Stimulated activated naive B cell treated with anti-CD40 and anti-IgM and Interleukin-4, amounts not matched to agents 10 μg/mL and 1 μg/mL and 100 μg/mL, for 72 hours (primary cell): Measurements from ENCODE around the gene MGST2.
"Not testable (repeated sequence)": the region's sequence is repeated elsewhere in the genome, so short reads cannot be mapped to it uniquely, and the experiment has no call there.

Experiments used
- ATAC-seq, 2 donors: fragments of 150-1000 bp; cut with Tn5 transposase; replicated peaks; 2 replicates each; pipeline ENCODE4 v1.10.0; 2021; ENCODE audit warnings: moderate library complexity in 1 of 2
- DNase-seq: peaks from one replicate; pipeline ENCODE4 v3.0.0; 2021
- H3K27ac Mint-ChIP-seq: one replicate; pipeline ENCODE4 v1.8.0; 2022; ENCODE audit warnings: mild to moderate bottlenecking, mixed read lengths
- H3K27me3 Mint-ChIP-seq, 2 donors: one replicate each; pipeline ENCODE4 v1.8.0; 2022; ENCODE audit warnings: mixed read lengths in 2 of 2
- H3K36me3 Mint-ChIP-seq, 2 donors: one replicate each; pipeline ENCODE4 v1.8.0; 2022; ENCODE audit warnings: mixed read lengths in 2 of 2, mild to moderate bottlenecking in 1 of 2
- H3K4me1 Mint-ChIP-seq, 2 donors: one replicate each; pipeline ENCODE4 v1.8.0; 2022; ENCODE audit warnings: mixed read lengths in 2 of 2, mild to moderate bottlenecking in 1 of 2
- H3K4me3 Mint-ChIP-seq, 2 donors: one replicate each; pipeline ENCODE4 v1.8.0; 2022; ENCODE audit warnings: mild to moderate bottlenecking in 2 of 2, mixed read lengths in 2 of 2, moderate library complexity in 1 of 2
- H3K9me3 Mint-ChIP-seq, 2 donors: one replicate each; pipeline ENCODE4 v1.8.0; 2022; ENCODE audit warnings: mixed read lengths in 2 of 2, mild to moderate bottlenecking in 1 of 2

The MGST2 gene

DNA sequence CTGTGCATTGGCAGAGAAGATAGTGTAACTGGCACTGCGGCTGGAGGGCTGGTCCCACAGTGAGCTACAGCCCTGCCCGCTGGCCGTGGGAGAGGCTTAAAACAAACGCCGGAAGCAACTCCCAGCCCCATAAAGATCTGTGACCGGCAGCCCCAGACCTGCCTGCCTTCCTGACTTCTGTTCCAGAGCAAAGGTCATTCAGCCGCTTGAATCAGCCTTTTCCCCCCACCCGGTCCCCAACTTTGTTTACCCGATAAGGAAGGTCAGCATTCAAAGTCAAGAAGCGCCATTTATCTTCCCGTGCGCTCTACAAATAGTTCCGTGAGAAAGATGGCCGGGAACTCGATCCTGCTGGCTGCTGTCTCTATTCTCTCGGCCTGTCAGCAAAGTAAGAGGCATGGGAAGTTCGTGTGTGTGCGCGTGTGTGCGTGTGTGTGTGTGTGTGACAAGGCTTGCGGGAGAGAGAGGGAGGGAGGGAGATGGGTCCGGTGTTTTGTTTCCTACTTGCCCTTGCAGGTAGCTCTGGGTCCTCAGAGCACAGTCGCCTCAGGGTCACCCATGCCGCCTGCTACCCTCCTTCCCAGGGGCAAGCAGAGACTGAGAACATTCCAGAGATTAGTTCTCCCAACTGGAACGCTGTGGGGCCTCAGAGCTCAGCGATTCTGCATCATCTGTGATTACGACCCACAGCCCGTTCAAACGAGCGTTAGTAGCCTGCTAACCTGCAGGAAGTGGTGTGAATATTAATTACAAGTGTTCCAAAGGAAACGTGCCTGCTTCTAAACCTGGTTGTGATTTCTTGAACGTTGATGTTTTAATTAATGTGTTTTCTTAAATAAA lies at the start of gene MGST2:
MGST2 (plus strand) TSS at position 130 of the 840 bp plus-strand sequence; CDS start at position 331, 201 bp downstream.
- Mint-ChIP-seq H3K27ac (peak within 1 kb of the TSS; percentile 85), H3K36me3 (peaks cover 2 to 16% of the 10 kb centered on the region in 2 donors), H3K9me3 (no peaks in the 10 kb centered on the region), H3K4me1 (peaks cover 19 to 20% of the 10 kb centered on the region in 2 donors), H3K27me3 (peaks cover 5% of the 10 kb centered on the region in 2 donors), H3K4me3 (peak within 1 kb of the TSS; percentile 88 to 93)
- peak; percentile 17 for DNase-seq
- peak; percentile 82 to 86 for ATAC-seq

DNA sequence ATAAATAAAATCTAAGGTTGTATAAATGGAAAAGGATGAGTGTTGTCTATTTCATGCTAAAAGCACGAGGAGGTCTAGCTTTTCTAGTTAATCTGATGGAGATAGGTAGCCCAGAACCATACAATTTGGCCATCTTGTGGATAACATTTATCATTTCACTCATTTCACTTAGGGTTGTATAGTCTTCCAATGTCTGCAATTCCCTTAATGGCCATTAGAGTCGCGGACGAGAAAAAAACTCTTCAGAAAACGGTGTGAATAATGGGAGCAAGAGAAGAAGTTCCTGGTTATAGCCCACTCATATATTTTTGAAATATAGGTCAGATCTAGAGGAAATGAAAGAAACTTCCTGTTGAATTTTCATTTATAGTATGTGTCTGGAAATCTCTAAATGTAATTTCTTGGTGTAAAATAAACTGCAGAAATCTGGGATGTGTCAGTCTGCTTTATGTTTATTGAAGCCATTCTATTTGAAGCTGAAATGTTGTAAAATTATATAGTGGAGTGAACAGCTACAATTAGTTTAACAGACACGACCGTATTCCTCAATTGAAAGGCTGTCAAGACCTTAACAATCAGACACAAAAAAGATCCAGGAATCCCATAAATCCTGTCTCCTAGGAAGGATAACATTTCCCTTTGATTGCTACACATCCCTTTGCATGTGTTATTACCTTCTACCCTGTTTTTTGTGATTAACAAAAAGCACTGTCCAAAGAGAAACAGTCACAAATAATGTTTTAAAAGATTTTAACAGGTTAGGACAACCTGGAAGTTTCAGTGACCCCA lies 47.7 kb upstream of the MGST2 start:
- Mint-ChIP-seq H3K36me3 (no peaks in the 10 kb centered on the region), H3K9me3 (no peaks in the 10 kb centered on the region), H3K4me1 (no peaks in the 10 kb centered on the region), H3K27ac (no peak overlapping the region), H3K4me3 (no peak overlapping the region), H3K27me3 (peaks cover 4% of the 10 kb centered on the region in 2 donors)
- DNase-seq: no peak
- ATAC-seq: no peak

DNA sequence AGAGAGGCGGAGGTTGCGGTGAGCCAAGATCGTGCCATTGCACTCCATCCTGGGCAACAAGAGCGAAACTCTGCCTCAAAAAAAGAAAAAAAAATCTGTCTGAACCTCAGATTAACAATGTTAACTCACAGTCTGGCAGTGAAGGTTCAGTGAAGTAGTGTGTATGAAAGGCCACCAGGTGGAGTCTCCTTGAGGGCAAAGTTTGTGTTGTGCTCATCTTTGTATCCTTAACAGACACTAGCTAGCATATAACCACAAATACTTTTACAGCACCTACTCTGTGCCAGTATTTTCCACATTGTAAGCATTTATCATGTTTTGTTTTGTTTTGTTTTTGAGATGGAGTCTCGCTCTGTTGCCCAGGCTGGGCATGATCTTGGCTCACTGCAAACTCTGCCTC lies 46.0 kb upstream of the MGST2 start:
- H3K4me3 Mint-ChIP-seq: no peak overlapping the region
- no peaks in the 10 kb centered on the region for H3K4me1 Mint-ChIP-seq
- no peaks in the 10 kb centered on the region for H3K36me3 Mint-ChIP-seq
- H3K27me3 Mint-ChIP-seq: peaks cover 11 to 12% of the 10 kb centered on the region in 2 donors
- ATAC-seq: peak; percentile 72 to 83
- H3K27ac Mint-ChIP-seq: no peak overlapping the region
- no peaks in the 10 kb centered on the region for H3K9me3 Mint-ChIP-seq
- no peak for DNase-seq

DNA sequence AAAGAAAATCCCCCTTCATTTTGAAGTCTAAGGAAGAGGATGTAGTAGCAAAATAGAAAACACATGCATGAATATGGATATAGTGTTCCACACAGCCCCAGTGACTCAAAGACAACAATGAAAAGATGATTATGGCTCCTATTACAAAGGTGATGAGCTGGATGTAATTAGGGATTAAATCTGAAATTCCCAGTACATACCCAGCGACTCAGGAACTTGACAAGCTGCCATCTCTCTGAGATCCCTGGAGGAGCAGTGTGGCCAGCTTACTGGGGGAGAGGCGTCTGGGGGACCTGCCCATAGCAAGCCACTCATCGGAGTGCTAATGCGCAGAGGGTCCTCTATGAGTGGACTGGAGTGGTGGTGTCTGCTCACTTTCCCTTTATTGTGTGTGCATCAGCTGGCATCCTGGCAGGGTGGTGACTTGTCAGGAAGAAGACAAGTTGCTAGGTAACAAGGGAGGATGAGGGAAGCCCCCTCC lies 42.7 kb upstream of the MGST2 start:
- H3K27me3 Mint-ChIP-seq: peaks cover 12 to 14% of the 10 kb centered on the region in 2 donors
- no peaks in the 10 kb centered on the region for H3K36me3 Mint-ChIP-seq
- DNase-seq: no peak
- H3K4me3 Mint-ChIP-seq: no peak overlapping the region
- H3K9me3 Mint-ChIP-seq: no peaks in the 10 kb centered on the region
- no peaks in the 10 kb centered on the region for H3K4me1 Mint-ChIP-seq
- no peak for ATAC-seq
- H3K27ac Mint-ChIP-seq: no peak overlapping the region

DNA sequence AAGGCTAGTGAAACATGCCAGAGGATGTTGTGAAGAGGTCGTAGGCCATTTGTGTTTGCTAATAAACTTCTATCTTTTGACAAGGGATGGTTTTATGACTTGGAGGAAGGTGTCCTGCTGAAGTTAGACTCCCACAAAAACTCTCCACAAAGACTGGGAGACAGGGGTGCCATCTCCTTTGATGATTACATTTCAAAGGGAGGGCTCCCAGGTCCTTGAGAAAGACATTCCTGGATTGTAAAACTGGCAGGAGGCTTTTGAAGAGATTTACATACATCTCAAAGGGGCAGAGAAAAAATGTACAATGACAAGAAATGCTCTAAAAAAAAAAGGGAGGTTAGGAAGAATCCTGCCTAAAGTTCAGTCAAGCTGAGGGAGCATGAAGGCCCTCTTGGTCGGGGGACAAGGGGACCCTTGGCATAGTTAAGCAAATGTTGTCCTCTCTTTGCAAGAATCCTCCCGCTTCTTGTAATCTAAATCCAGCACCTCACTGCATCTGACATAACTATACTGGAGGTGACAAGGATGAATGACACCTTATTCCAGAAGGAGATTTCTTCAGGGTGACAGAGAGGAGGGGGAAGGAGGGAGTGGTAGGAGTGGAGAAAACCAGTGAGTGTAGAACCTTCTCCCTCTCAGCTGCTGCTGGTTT lies 41.1 kb upstream of the MGST2 start:
- no peak for DNase-seq
- H3K27me3 Mint-ChIP-seq: peaks cover 12 to 14% of the 10 kb centered on the region in 2 donors
- no peaks in the 10 kb centered on the region for H3K36me3 Mint-ChIP-seq
- H3K4me3 Mint-ChIP-seq: no peak overlapping the region
- H3K4me1 Mint-ChIP-seq: no peaks in the 10 kb centered on the region
- ATAC-seq: no peak
- H3K9me3 Mint-ChIP-seq: no peaks in the 10 kb centered on the region
- H3K27ac Mint-ChIP-seq: no peak overlapping the region

DNA sequence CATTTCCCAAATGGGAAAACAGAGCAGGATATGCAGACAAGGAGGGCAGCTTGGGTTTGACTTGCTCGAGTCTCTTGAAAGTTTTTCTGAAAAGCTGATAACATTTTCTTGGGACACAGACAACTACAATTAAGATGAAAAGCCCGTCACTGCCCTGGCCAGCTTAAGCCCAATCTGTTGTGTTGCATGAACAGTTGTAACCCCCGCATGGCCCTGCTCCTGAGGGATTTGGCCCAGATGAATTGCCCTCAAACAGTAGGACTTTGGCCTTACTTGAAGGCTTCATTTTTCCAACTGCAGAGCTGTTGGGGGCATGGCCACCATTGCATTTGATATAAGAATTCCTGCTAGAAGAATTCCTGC lies 40.5 kb upstream of the MGST2 start:
- Mint-ChIP-seq H3K9me3 (no peaks in the 10 kb centered on the region), H3K27me3 (peaks cover 12 to 14% of the 10 kb centered on the region in 2 donors), H3K4me3 (no peak overlapping the region), H3K27ac (no peak overlapping the region), H3K4me1 (no peaks in the 10 kb centered on the region), H3K36me3 (no peaks in the 10 kb centered on the region)
- ATAC-seq (no peak), DNase-seq (no peak)

DNA sequence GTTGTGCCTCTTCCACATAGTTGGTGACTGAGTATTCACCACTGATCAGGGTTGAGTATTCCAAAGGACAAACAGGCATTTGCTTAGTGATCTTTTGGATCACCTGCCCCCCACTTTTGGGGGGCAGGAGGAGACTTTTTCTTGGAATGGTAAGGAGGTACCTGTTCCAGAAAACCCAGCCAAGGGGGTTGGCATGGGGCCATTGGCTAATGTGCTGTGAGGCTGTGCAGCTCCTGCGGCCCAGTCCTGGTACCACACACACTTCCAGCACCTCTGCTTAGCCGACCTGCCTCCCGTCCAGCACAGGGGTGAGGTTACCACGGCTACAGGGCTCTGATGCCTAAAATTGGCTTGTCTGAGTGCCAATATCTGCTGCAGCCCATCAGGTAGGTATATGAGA lies 40.1 kb upstream of the MGST2 start:
- no peak for ATAC-seq

DNA sequence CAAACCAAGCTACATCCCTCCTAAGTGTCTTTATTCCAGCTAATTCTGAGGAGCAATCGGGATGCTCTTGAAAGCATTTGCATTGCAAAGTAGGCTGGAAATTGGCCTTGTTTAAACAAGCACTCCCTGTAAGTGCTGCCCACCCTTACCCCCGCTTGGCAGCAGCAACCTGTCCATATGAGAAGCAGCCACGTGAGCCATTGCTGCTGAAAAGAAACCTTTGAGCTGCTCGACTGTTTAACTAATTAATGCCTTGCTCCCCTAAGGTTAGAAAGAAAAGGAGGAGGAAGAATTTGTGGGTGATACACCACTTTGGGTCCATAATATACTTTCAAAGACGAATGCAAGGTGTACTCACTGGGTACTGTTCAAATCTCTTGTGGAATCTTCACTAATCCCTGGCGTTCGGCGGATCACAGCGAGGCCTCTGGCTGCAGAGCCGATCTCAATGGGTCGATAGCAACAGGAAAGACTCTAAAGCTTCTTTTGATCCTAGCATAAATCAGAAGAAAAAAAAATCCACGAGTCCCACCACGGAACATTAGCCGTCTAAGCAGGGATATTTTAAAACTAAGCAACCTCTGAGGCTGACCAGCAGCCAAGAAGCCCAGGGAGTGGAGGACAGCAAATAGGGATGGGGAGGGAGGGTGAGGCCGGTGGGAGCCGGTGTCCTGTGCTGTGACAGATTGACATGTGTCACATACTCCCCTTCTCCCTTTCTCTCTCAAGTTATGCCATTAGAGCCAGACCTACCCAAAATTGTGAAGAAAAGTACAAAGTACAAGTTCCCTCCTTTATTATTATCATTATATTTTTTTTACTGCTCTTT lies 37.2 kb upstream of the MGST2 start:
- Mint-ChIP-seq H3K27ac (no peak overlapping the region), H3K27me3 (peaks cover 3 to 5% of the 10 kb centered on the region in 2 donors), H3K4me1 (no peaks in the 10 kb centered on the region), H3K9me3 (no peaks in the 10 kb centered on the region), H3K36me3 (no peaks in the 10 kb centered on the region), H3K4me3 (no peak overlapping the region)
- no peak for DNase-seq
- no peak for ATAC-seq

More for the DNA sequence above, 40.1 kb upstream of the MGST2 start:
- Mint-ChIP-seq H3K27me3 (peaks cover 12 to 14% of the 10 kb centered on the region in 2 donors), H3K27ac (no peak overlapping the region), H3K36me3 (no peaks in the 10 kb centered on the region), H3K4me1 (no peaks in the 10 kb centered on the region), H3K9me3 (no peaks in the 10 kb centered on the region), H3K4me3 (no peak overlapping the region)
- no peak for DNase-seq

DNA sequence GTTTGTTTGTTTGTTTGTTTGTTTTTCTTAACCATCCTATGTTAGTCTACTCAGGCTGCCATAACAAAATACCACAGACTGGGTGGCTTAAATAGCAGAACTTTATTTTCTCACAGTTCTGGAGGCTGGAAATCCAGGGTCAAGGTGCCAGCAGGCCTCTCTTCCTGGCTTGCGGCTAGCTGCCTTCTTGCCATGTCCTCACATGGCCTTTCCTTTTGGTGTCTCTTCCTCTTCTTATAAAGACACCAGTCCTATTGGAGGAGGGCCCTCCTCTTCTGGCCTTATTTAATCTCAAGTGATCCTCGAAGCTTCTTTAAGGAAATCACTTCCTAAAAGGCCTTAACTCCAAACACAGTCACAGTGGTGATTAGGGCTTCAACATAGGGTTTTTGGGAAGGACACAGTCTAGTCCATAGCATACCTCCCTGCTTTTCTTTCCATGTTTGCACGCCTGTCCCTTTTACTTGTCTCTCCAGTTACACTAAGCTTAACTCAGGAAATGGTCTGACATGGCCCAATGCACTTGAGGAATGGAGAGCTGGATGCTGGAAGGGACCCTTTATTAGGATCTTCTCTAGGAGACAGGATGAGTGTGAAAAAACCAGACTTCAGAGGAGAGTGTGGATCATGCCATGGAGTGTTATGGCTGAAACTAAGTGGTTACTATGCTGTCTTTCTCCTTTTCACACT lies 36.0 kb upstream of the MGST2 start:
- DNase-seq (no peak), ATAC-seq (no peak)
- Mint-ChIP-seq H3K4me3 (no peak overlapping the region), H3K36me3 (no peaks in the 10 kb centered on the region), H3K27ac (no peak overlapping the region), H3K27me3 (peaks cover 8 to 11% of the 10 kb centered on the region in 2 donors), H3K4me1 (no peaks in the 10 kb centered on the region), H3K9me3 (no peaks in the 10 kb centered on the region)

DNA sequence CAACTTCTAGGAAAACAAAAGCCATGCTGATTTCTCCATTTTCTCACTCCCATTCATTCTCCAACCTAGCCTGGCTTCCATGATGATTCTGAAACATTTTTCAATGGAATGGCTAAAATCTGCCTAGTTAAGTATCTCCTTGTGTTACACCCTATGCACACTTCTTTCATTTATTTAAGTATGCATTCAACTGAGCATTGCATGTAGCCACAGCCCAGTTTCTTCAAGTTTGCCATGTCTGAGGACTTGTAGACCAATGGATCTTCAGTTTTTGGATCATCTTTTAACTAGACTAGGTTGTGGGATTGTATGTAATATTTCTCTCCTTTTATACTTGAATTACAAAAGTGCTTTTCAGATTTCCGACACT lies 35.5 kb upstream of the MGST2 start:
- no peaks in the 10 kb centered on the region for H3K9me3 Mint-ChIP-seq
- peaks cover 8 to 10% of the 10 kb centered on the region in 2 donors for H3K27me3 Mint-ChIP-seq
- no peaks in the 10 kb centered on the region for H3K4me1 Mint-ChIP-seq
- H3K4me3 Mint-ChIP-seq: no peak overlapping the region
- no peaks in the 10 kb centered on the region for H3K36me3 Mint-ChIP-seq
- H3K27ac Mint-ChIP-seq: no peak overlapping the region
- DNase-seq (no peak), ATAC-seq (no peak)

DNA sequence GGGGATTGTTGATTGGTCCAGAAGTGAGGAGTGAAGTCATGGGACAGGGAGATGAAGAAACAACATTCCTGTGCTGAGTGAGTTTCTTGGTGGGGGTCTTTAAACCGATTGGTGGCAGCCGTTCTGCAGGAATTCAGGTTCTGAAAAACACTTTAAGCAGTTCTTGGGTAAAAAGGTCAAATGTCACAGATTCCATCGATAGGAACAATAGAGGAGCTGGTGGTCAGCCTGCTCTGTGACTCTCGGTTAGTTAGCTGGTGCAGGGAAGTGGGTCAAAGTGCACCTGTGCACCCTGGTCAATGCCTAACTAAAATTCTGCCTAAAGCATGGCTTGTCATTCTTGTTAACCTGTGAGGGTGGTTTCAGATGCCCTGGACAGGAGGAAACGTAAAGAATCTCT lies 34.6 kb upstream of the MGST2 start:
- H3K36me3 Mint-ChIP-seq: no peaks in the 10 kb centered on the region
- ATAC-seq (no peak), DNase-seq (no peak)
- peaks cover 13 to 16% of the 10 kb centered on the region in 2 donors for H3K27me3 Mint-ChIP-seq
- no peak overlapping the region for H3K4me3 Mint-ChIP-seq
- no peak overlapping the region for H3K27ac Mint-ChIP-seq
- H3K4me1 Mint-ChIP-seq: no peaks in the 10 kb centered on the region
- no peaks in the 10 kb centered on the region for H3K9me3 Mint-ChIP-seq

DNA sequence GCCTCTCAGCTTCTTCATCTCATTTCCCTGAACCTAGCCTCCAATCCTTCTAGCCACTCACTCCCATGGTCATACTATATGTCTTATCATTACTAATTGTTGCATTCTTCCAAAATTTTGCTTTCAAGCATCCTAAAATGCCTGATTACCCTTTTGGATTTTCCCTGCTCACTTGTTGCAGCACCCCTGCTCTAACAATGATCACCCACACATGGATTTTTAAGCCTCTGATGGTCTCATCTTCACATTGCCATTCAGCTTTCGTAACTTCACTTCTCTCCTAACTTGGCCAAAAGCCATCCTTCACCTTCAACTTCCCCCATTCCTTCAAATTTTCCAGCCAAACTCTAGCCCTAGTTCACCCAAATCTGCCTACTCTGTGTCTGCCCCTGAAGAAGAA lies 33.8 kb upstream of the MGST2 start:
- no peak for DNase-seq
- Mint-ChIP-seq H3K4me1 (no peaks in the 10 kb centered on the region), H3K9me3 (no peaks in the 10 kb centered on the region), H3K27ac (no peak overlapping the region), H3K4me3 (no peak overlapping the region), H3K36me3 (no peaks in the 10 kb centered on the region), H3K27me3 (peaks cover 13 to 16% of the 10 kb centered on the region in 2 donors)
- ATAC-seq: no peak

DNA sequence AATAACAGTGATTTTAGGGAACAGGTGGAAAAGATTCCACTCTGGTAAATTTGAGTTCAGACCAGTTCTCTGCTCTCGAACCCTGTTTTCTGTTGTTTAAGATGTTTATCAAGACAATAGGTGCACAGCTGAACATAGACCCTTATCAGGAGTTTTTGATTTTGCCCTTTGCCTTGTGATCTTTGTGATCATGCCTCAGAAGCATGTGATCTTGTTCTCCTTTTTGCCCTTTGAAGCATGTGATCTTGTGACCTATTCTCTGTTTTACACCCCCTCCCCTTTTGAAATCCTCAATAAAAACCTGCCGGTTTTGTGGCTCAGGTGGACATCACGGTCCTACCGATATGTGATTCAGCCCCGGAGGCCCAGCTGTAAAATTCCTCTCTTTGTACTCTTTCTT lies 32.9 kb upstream of the MGST2 start:
- H3K36me3 Mint-ChIP-seq, H3K4me3 Mint-ChIP-seq: not testable (repeated sequence)

More for the DNA sequence above, 32.9 kb upstream of the MGST2 start:
- not testable (repeated sequence) for H3K9me3 Mint-ChIP-seq, DNase-seq, ATAC-seq, H3K27ac Mint-ChIP-seq, H3K4me1 Mint-ChIP-seq
- H3K27me3 Mint-ChIP-seq: peaks cover 13 to 16% of the 10 kb centered on the region in 2 donors
